Measurements from ENCODE around the gene C2orf74.
"Not testable (repeated sequence)": the region's sequence is repeated elsewhere in the genome, so short reads cannot be mapped to it uniquely, and the experiment has no call there.

The C2orf74 gene

DNA sequence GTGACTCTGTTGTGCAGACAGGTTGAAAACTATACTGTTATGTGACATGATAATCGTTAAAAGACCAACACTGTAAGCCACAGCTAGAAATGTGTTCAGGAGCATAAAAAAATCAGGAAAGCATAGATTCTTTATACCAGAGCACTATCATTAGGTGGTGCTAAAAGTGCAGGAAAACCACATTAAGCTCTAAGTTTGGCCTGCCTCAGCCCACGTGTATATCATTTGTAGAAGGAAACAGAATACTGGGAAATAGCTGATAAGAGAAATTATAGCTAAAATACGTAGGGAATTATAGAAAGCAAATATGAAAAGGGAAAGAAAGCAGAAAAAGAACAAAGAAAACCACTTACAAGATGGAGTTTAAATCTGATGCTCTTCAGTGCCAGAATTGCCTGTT, 26.5 kb upstream of the C2orf74 start:
- H3K27ac ChIP-seq: no peak overlapping the region
- no peak for TF ChIP-seq ZFX (IDR thresholded peaks at IDR 0.05; ENCODE audit: borderline replicate concordance)
- TF ChIP-seq, protein P1, sequence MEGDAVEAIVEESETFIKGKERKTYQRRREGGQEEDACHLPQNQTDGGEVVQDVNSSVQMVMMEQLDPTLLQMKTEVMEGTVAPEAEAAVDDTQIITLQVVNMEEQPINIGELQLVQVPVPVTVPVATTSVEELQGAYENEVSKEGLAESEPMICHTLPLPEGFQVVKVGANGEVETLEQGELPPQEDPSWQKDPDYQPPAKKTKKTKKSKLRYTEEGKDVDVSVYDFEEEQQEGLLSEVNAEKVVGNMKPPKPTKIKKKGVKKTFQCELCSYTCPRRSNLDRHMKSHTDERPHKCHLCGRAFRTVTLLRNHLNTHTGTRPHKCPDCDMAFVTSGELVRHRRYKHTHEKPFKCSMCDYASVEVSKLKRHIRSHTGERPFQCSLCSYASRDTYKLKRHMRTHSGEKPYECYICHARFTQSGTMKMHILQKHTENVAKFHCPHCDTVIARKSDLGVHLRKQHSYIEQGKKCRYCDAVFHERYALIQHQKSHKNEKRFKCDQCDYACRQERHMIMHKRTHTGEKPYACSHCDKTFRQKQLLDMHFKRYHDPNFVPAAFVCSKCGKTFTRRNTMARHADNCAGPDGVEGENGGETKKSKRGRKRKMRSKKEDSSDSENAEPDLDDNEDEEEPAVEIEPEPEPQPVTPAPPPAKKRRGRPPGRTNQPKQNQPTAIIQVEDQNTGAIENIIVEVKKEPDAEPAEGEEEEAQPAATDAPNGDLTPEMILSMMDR (IDR thresholded peaks at IDR 0.05): no peak

DNA sequence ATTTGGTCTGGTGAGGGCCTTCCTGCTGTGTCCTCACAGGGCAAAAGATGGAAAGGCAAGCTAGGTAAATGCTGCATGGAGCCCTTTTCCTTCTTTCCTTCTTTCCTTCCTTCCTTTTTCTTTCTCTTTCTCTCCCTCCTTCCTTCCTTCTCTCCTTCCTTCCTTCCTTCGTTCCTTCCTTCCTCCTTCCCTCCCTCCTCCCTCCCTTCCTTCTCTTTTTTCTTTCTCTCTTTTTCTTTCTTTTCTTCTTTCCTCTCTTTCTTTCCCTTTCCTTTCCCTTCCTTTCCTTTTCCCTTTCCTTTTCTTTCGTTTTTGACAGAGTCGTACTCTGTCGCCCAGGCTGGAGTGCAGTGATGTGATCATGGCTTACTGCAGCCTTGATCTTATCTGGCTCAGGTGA, 23.1 kb upstream of the C2orf74 start:
- no peak for TF ChIP-seq ZFX (IDR thresholded peaks at IDR 0.05; ENCODE audit: borderline replicate concordance)
- TF ChIP-seq, protein P1 (IDR thresholded peaks at IDR 0.05): no peak
- no peak overlapping the region for H3K27ac ChIP-seq

DNA sequence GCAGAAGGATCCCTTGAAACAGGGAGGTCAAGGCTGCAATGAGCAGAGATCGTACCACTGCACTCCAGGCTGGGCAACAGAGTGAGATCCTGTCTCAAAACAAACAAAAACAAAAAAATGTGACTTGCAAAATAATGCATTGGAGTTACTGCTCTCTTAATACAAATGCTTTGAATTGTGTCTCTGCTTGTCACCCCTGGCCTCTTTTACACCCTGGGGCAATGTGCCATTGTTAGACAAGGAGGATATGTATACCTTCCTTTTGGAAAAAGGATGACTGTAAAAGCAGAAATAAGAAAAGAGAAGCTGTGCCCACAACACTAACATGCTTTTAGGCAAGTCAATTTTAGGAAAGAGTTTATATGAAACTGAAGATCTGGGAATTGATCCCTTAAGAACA, 20.8 kb upstream of the C2orf74 start:
- TF ChIP-seq, protein P1 (IDR thresholded peaks at IDR 0.05): no peak
- TF ChIP-seq ZFX (IDR thresholded peaks at IDR 0.05; ENCODE audit: borderline replicate concordance): no peak
- no peak overlapping the region for H3K27ac ChIP-seq

DNA sequence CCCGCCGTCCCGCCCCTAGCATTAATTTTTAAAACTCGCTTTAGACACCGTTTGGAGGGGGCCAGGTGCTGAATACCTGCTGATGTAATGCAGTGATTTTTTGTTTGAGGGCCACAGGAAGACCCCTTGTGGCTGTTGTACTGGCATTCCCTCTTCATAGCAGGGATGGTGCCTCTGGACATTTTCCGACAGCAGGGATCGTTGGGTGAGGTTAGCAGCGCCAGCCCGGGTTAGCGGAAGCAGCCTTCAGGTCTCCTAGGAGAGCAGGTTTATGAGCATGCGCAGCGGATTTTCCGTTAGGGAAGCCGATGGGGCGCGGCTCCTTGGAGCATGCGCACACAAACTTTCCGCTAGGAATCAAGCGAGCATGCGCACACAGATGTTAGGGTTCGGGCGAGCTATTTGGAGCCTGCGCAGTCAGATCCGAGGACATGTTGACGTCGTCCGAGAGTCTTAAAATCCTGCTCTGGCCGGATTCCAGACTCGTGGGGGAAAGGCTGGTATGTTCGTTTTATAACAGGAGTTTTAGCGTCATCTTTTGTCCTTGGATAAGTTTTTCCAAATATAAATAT, 17.2 kb upstream of the C2orf74 start:
- TF ChIP-seq, protein P1 (IDR thresholded peaks at IDR 0.05): peak; percentile 13; the same call in 1 of the 2 replicates
- TF ChIP-seq ZFX (IDR thresholded peaks at IDR 0.05; ENCODE audit: borderline replicate concordance): no peak
- H3K27ac ChIP-seq: peak overlapping the region; percentile 65

GRCh38 chr2:61145990-61146389, 16.0 kb upstream of the C2orf74 start:
- TF ChIP-seq ZFX (IDR thresholded peaks at IDR 0.05; ENCODE audit: borderline replicate concordance): no peak
- TF ChIP-seq, protein P1 (IDR thresholded peaks at IDR 0.05): no peak
- H3K27ac ChIP-seq: no peak overlapping the region

GRCh38 chr2:61148091-61148490, 13.9 kb upstream of the C2orf74 start:
- H3K27ac ChIP-seq: not testable (repeated sequence)

DNA sequence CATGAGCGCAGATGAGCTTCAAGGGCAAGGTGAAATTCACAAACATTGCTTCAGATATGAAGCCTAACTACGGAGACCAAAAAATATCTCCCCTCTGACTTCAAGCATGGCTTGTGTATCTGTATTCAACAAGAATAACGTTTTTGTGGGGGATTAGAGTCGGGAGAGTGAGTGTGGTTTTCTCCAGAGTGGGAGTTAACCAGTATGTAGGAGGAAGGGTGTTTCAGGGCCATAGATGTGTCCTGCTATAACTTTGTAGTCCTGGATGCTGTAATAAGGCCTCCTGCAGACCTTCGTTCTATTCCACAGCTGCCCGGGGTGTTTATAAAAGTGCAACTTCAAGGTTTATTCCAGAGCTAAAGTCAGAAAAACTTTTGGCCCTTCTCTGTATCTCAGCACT, 12.9 kb upstream of the C2orf74 start:
- no peak overlapping the region for H3K27ac ChIP-seq
- TF ChIP-seq ZFX (IDR thresholded peaks at IDR 0.05; ENCODE audit: borderline replicate concordance): no peak
- TF ChIP-seq, protein P1 (IDR thresholded peaks at IDR 0.05): no peak

- TF ChIP-seq ZFX (IDR thresholded peaks at IDR 0.05; ENCODE audit: borderline replicate concordance): no peak
- TF ChIP-seq, protein P1 (IDR thresholded peaks at IDR 0.05): no peak
- H3K27ac ChIP-seq: no peak overlapping the region
Observed at GRCh38 chr2:61151436-61151835, 10.6 kb upstream of the C2orf74 start.

All from 22Rv1 (cell line).